Islet precursor cell (in vitro differentiated cells): ENCODE data around the gene DOCK4.
A peak's percentile ranks its signal among the peaks of the same experiment; 100 is the strongest.

Source experiments
- DNase-seq: peaks from one replicate; pipeline ENCODE4 v3.0.0-alpha.2; 2018

The DOCK4 gene

DNA sequence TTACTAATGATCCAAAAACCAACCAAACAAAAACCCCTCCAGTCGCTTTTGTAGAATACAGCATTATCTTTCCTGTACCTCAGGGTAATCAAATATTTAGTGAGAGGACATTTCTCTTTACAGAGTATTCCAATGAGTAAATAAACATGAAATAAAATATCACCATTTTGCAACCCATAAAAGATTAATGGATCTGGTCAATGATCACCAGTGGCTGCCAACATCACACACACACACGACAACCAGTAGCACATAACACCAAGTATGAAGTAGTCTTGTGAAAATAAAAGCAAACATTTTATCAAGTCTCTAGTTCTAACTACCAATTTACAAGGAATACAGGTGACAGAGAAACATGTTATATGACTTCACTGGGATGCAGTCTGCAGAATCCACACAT, 455.3 kb downstream of the DOCK4 start:
- no peak for DNase-seq

DNA sequence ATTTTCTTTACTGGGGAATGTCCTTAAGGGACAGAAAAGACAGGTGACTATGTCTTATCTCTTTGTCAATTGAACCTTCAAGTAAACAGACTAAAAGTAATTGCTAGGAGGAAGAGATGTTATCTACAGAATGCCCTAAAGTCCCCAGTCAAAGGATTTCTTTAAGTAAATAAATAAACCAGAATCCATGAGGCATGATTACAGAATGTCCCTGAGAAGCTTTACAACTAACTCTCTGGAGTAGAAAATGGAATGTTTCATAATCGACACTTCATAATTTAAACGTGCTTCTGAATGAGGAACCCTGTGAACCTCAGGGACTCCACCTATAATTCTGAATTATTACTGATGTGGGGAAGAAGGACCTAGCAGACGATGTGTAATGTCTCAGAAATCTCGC, 456.0 kb downstream of the DOCK4 start:
- DNase-seq, result no peak

DNA sequence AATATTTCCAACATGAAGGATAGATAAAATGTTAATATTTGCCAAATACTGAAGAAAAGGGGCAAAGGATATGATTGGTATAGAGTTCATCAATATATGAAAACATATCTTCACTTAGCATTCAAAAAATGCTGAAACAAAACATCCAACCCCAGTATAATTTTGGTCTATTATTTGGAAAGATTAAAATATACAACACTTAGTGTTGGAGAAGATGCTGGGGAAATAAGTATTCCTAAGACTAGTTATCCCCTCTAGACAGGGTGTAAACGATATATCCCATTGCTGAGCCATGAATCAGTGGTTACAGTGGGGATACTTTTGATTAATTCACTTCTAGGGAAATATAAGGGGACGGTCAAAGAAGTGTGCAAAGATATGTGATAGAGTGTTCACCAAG, 456.6 kb downstream of the DOCK4 start:
- DNase-seq, result no peak

DNA sequence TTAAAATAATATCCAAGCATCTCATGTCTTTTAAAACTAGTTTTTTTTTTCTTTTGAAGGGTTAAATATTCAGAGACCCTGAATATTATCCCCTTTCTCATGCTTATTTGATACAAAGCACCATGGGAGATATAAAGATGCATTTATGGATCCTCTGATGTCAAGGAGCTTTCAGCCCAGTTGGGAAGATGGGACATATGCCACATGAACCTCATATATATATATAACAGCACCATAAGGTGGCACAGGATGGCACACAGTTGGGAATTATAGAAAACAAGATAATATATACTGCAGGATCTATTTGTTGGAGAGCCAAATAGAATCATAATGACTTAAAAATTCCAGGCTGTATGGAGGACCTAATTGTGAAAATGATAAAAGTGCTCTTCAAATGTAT, 458.5 kb downstream of the DOCK4 start:
- no peak for DNase-seq

DNA sequence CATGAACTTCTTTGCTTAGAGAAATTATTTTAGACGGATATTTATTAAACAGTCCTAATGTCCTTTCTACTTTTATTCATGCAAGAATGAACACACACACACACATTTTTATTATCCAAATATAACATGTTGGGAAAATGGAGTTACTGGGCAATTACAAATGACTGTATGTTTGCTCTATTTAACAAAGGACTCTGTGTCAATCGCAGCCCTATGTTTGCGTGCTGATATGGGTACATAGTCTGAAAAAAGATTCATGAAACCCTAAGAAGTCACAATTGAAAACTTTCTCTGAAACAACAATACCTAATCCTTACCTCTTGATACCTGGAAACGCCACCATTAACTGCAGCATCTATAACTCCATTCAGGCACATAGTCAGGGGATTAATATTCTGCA, 459.2 kb downstream of the DOCK4 start:
- DNase-seq, result no peak

DNA sequence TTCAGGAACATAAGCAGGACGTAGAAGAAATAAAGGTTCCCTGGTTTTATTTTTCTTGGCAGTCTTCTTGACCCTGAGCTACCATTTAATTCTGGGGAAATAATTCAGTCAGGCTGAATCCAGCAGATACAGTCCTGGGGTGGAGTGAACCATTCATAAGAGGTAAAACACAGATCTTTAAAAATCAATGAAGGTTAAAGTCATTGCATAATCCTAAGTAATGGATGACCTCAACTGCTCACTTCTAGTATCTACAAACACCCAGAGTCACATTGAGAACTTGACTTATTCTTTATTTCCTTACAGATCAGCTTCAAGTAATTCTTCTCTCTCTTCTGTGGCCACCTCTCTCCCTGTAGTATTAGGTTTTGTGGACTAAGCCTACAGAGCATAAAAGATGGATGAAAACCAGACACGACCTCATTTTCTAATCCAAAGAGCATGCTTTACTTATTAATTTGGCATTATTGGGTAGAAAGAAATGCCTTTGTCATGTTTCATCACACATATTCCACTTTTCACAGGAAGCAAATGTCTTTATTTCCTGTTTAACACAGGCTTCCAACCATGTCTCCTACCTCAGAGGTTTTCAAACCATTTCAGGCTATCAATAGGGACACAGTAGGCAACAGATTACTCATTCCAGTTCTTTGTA, 461.6 kb downstream of the DOCK4 start:
- no peak for DNase-seq

DNA sequence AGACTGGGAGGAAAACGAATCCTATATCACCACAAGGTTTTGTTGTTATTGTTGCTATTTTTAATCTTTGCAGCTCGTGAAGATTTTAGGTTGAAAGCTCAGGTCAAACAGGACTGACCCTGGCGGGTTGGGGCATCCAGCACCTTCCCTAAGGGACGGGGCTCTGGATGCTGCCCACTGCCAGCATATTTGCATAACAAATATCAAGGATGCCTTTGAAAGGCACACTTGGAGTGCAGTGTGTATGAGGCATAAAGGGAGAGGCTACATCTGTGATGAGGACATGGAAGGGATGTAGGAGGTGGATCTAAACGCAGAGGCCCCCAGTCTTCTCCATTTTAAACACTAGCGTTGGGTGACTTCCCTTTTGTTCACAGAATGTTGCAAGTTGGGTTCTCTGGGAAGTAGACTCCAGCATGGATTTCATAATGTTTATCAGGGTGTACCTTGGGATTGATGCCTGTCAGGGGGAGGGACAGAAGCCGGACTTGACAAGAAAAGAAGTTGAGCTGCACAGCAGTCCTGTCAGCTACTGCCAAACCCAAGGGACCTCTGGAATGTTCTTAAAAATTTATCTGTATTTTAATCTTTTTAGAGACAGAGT, 462.9 kb downstream of the DOCK4 start:
- DNase-seq, result no peak

DNA sequence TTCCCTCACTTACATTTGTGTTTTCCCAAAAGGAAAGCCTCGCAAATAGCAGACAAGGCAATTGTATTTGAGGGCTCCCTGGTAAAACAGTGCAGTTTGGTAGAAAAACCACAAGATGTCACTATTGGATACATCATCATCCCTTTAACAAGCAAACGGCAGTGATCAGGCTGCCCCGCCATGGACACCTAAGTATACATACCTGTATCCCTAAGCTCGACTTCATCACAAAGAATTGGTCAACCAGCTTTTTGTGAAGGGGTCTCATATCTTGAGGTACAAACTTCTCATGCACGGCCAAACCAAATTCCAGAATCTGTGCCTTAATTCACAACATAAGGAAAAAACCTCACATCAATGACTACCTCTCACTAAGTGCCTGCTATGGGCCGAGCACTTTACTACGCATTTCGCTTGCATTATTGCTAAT, 464.4 kb downstream of the DOCK4 start:
- peak; percentile 75 for DNase-seq

DNA sequence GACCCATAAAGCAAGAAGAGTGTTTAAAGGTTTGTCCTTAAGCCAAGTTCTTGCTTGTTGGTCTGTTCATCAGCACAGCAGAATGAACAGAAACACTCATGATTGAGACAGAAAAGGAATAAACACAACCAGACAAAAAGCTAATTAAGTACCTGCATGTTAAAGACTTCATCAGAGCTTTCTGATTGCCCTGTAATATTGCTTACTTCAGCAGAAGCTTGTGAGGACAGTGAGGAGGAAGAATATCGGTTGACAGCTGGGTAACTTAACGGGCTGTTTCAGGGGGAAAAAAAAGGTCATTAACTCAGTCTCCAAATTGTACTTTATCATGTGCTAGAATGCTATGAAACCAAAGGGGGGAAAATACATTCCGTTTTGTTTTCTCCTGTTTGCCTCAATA, 465.3 kb downstream of the DOCK4 start:
- DNase-seq, result no peak

DNA sequence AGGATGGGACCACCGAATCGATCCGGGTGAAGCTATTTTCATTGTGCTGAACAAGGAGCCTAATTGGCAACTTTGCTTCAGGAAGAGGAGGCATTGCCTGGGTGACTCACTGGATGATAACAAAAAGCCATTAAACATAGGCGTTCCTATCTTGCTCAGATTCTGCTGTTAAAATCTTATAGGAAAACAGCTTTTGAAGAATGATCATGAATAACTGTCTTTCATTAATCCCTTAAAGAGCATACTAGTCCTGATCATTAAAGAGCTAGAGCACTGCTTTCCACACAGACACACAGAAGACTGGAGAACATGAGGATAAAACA, 469.7 kb downstream of the DOCK4 start:
- no peak for DNase-seq

DNA sequence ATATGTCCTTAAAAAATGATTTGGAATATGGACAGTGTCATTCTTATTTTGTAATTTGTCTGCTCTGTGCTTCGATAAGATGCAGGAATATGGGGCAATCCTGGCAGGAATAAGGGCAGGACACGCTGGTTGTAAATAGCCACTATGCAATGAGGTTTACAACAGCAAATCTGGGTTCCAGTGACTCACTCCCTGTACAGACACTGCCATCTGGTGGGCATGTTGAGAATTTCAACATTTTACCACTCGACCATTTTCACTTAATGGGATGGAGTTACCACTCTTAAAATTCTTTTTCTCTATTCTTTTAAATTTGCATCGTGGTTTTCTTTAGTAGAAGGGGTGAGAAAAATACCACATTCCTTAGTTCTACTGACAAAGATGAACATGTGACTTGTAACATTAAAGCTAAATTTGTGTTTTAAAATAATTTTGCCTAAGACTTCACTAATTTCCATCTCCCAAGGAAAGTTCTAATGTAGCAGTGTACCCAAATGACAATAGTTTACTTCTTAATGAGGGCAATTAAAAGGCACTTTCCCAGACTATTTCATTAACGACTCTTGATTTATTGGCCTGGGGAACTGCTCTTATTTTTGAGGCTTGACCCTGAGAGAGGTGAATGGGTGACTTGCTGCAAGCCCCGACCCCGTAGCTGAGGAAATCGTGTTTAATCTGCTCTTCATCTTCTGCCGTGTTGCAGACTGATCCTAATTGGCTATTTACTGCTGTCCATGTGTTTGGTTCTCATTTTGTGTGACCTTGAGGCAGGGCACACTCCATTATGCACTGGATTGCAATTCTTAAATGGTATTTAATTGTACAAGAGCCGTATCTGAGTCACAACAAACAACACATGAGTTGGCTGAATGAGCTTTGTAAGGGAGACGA, 470.3 kb downstream of the DOCK4 start:
- peak; percentile 69 for DNase-seq

DNA sequence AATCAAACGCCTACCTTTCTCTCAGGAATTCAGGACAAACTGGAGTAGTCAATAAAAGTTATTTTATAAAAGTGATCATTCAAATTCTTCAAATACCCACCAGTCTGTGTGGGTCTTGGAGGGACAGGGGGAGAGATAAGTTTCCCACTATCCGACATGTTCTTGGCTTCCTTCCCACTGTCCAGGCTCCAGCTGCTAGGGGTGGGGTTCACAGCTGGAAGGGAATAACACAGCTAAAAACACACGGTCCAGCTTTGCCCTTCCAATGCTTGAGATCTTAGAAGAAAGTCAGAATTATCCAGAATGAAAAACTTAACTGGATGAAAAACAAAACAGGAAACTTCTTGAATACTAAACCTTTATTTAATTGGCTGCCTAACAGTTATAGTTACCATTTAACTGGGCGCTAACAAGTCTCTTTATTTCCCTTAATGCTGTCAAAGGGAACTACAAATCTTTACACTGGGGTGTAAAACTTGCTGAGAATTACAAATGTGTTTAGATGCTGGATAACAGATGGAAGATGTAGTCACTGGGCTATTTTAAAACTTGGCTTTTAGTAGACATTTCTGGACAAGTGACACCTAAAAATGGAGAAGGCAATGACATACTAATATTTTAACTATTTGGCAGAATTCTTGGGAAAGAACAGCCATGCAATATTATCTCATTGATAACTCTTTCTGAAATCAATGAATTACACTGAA, 471.1 kb downstream of the DOCK4 start:
- DNase-seq, result no peak

DNA sequence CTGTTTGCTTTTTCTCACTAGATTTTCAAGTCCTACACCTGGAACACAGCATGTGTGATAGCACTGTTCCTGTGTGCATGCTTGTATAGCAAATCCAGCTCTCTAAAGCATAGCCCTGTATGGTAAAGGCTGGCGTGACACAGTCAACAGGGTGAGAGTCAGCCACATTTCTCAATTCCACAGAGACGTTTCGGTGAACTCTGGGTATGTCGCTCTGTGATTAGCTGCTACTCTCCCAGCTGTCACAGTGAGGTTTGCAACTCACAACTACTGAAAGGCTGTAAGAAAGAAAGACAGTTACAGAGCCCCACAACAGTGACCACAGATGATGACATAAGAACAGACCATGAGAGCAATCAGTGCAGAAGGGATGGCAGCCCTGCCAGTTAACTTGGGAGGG, 473.3 kb downstream of the DOCK4 start:
- DNase-seq, result no peak

DNA sequence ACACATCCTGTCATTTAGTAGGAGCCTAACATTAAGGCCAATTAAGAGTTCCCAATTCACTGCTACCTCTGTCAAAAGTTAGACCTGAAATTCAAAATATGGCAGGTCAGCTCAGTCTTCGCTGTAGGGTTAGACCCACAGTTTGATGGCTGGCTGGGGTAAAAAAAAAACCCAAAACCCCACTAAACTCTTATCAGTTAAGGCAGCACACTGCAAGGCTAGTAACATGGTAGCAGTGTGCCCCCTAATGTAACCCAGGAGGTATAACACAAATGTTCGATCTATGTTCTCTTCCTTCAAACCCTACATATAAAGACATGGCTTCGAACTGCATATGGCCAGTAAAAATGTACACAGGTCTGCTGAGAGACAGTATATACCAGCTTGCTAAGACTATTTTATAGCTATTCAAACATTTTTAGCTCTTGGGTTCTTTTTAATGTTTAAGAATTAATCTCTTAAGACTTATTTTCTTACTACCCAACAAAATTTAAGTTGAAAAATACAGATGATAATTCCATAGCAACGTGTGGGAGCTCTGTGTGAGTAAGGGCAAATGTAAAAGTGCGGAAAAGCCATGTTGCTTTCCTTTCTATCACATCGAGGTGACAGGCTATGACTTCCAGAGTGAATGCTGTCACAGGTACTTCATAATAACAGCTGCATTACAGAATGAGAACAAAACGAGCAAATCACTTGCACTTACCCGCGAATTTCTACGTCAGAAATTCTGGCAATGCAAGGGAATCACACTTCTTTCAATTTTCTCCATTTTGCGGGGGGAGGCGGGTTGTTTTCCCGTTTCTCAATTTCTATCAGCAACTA, 475.5 kb downstream of the DOCK4 start:
- DNase-seq, result no peak

DNA sequence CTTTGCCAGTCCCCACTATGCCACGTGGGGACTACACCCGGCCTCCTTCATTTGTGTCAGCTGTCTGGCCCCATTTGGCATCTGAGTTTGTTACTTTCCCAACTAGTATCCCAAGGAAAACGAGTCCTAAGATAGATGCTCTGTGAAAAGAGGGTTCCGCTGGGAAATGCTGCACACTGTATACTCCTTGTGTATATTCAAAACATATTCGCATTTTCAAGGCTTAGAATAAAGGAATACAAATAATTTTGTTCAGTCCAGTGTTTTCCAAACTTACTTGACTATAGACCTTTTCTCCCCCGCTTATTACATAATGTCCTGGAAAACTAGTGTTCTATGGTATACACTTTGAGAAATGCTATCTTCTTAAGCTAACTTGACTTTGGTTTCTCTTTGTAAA, 476.1 kb downstream of the DOCK4 start:
- DNase-seq, result no peak

DNA sequence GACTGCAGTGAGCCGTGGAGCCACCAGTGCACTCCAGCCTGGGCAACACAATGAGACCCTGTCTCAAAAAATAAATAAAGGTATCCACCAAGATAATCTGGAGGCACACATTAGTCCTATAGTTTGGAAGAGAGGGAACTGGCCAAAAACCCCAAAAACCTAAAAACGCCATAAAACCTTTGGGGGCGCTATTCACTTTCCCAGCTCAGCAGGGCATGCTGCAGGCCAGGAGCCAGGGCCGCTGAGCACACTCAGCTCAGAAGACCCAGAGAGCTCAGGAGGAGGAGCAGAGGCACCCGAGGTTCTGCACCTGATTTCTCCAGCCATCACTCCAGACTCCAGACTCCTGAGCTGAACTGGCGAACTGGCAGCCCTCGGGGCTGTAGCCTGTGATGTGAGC, 476.7 kb downstream of the DOCK4 start:
- no peak for DNase-seq

DNA sequence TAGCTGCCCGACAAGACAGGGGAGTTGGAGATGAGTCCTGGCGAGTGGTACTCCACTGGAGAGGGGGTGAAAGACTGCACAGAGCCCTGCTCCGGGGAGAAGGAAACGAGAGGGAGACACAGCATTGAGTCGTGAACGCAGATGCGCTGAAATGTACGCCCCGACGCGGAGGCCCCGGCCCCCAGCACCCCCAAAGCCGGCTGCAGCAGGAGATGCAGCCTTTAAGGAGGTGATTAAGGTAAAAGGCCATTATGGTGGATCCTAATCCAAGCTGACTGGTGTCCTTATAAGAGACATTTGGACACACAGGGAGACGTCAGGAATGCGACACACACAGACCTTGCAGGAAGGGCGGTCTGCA, 477.6 kb downstream of the DOCK4 start:
- DNase-seq, result no peak

DNA sequence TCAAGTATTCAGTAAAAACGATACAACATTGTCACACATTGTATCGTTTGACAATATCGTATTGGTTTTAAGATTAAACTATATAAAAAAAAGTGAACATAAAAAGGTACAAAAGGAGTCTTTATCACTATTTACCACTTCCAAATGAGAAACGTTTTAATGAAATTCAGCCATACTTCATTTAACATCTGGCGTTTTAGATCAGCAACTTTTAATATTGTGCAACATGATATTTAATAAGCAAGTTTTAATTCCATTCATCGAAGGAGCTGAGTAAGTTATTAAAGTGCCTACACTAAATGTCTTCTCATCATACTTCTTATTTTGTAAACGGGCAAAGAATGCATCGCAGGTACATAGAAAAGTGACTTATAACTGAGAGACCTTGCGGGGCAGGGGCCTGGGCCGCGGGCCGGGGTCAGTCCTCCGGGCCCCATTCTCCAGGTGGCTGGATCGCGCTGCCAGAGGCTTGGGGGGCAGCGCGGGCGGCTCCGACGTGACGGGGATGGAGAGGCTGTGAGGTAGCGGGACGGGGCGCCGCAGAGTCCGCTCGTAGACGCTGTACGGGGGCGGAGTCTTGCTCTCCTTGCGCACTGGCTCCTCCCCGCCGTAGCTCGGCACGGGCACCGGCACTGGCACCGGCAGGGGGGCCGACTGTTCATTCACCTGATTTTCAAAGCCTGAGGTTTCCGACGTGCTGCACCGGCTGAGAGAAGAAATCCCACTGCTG, 478.1 kb downstream of the DOCK4 start:
- DNase-seq, result no peak

DNA sequence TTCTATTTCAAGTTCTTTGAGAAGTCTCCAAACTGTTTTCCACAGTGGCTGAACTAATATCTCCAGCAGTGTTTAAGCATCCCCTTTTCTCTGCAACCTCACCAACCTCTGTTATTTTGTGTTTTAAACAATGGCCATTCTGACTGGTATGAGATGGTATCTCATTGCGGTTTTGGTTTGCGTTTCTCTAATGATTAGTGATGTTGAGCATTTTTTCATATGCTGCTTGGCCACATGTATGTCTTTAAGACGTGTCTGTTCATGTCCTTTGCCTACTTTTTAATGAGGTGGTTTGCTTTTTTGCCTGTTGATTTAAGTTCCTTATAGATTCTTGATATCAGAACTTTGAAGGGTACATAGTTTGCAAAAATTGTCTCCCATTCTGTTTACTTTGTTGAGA, 487.3 kb downstream of the DOCK4 start:
- no peak for DNase-seq

DNA sequence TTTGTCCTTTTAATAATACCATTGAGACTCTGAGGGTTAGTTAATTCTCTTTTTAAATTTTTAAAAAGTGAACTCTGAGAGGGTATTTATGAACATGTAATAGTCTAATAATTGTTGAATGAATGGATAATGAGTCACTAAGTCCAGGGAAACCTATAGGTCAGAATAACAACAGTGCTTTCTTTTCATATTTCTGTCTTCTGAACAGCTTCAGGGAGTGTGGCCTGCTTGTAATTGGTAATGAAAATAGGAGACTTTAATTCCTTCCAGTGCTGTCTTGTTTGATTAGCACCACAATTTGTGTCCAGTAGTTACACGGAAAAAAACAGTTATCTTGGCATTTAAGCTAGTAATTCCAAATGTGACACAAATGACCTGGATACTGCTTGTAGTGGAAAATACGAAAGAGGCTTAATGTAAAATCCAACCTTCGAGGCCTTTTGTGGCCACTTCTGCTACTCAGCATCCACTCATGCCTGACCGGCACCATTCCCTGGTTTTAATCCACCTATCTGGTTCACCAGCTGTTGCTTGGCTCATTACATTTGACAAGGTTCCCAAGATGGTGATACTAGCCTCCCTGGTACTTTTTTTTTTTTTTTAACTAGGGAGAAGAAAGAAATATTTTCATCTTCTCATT, 494.7 kb downstream of the DOCK4 start:
- no peak for DNase-seq

DNA sequence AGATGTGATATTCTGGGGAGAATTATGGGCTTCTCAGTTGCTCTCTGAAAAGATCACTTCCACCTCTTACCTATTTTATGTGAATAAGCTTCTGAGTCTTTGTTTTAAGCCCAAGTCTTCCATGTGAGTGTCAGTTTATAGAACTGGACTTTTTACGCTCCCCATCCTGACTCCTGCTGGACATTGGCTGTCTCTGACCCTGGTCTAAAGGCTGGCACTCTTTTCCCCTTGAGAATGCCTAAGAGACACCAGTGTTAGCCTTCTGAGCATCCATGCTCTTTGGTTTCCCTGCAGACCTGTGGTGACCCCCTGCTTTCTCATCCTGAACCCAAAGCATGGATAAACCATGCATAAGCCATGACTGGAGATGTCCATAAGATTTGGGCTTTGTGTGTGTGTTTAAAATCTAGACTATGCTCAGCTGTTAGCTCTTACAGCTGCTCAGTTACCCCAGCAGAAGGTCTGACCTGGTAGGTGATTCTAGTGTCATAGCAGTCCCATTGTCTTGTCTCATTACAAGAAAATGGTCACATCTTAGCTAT, 495.3 kb downstream of the DOCK4 start:
- DNase-seq, result no peak
